Erythroblast (primary cell): Measurements from ENCODE around the gene CDH13.

Experiments used
- DNase-seq, 2 experiments: peaks; one replicate each; lab custom pipeline; 2025; lab: John Stamatoyannopoulos, UW
- GATA1 ChIP-seq: IDR thresholded peaks from 2 replicates; pipeline ENCODE4 v1.6.1; 2011; ENCODE audit warnings: low read depth, mild to moderate bottlenecking, control low read depth, low read length, moderate library complexity
- POLR2A ChIP-seq: IDR thresholded peaks from 2 replicates; pipeline ENCODE4 v1.6.1; 2011; ENCODE audit warnings: mild to moderate bottlenecking, low read length

Gene CDH13

DNA sequence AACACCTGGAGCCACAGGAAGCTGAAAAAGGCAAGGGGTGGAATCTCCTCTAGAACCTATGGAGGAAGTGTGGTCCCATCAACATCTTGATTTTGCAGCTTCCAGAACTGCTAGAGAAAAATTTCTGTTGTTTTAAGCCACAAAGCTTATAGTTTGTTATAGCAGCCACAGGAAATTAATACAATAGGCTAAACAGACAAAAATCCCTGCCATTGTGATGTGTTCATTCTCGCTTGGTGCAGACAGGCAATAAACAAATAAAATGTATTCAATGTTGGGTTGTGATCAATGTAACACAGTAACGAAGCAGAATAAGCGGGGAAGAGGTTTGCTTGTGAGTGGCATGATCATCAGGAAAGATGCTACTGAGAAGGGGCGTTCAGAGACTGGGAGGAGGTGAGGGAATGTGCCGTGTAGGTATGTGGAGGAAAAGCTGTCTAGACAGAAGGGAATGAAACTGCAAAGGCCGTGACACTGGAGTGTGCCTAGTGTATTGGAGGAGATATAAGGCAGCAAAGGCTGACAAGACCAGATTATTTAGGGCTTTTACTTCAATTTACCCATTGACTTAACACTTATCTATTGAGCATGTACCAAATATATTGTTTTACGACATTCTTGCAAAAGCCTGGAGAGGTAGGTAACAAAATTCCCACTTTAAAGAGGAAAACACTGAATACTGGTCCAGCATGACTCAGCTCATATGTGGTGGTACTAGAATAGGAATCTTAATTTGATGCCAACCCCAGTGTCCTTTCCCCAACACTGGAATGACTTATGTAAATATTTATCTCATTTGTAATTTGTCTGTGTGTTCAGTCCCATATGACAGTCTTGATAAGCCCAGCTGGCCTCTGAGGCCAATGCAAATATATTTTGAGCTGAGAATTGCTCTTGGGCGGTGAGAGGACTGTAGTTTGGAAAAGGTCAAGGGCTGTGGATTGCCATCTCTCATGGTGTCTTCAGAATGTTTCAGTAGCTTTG lies 375.9 kb downstream of the CDH13 start:
- no peak for DNase-seq
- TF ChIP-seq POLR2A = no peak
- no peak for TF ChIP-seq GATA1

DNA sequence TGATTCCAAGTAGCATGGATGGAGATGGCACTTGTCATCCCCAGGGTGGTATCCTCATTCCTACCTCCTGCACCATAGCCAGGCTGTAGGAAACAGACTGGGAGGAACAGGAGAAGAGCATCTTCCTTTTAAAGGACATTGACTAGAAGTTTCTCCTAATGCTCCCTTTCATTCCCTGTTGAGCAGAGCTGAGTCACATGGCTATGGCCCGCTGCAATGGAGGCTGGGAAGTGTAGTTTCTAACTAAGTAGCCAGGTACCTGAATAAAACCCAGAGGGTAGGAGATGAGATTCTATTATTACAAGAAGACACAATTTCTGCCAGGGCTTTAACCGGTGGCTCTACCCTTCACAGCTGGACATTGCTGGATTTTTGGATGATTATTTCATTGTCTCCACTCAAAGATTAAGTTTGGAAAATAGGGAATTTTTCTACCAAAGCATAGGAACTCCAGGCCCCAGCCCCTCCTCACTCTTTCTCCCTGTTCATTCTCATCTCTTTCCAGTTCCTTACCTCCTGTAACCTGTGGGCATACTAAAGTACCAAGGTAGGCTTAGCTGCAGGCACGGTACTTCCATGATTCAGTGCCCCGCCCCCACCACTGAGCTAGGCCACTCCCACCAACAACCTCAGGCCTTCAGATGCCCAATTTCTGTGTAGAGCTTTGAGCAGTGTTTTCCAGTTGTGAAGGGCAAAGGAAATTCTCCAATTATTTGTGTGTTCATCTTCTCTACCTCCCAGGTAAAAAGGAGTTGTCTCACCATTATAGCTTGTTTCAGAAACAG lies 378.3 kb downstream of the CDH13 start:
- no peak for TF ChIP-seq GATA1
- no peak for TF ChIP-seq POLR2A

DNA sequence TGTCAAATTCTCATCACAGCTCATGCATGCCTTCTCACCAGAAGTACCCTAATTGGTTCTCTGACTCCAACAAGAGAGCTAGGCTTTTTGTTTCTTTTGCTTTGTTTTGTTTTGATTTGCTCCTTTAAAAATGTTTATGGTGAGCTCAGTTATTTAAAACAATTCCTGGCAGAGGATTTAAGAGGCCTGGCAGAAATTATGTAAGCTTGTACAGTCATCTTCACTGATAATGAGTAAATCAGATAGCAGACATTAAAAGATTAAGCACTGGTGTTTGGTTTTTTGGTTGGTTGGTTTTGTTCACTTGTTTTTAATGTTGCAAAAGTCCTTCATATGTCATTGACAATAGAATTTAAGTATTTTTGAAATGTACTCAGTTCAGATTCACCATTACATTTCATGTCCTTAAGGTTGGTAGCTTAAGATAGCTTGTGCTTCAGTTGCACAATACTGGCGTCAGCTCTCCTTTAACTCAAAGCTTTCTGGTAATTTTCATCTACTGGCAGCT lies 378.9 kb downstream of the CDH13 start:
- DNase-seq = no peak
- TF ChIP-seq GATA1 (no peak), POLR2A (no peak)

More for the DNA sequence above, 378.3 kb downstream of the CDH13 start:
- no peak for DNase-seq

DNA sequence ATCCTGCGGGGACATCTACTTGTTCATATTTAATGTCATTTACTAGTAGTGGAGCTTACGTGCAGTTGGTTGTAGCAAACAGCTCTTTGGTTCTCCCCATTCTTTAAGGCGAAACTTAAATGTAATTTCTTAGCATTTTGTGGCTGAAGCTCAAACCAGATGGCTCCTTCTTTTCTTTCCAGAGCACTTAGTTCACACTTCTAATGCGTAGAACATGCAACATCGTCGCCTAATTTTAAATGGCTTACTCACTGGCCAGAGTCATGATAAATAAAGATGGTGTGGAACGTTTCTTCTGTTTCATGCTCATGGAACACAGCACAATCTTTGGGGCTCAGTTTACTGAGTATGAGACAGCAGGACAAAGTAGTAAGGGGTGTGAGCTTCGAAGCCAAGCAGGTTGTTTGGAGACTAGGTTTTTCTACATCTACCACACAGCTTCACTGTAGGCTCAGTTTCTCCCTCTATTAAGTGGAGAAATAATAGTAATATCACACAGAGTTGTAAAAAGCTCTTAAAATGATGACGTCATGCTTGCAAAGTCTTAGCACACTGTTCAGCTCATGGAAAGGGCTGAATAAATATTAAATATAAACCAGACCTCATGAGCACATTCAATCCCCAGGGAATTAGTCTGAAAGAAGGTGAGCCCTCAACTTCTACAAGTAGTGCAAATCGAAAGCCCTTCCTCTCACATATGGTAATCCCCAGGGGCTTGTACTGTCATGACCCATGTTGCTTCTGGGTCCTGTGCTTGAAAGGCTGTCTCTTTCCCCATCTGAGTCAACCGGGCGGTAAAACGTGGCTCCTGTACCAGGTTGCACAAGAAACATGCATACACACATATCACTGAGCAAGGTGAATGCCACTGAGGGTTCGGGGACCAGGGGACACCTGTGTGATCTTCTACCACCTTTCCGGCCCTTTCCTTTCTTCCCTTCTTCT lies 384.3 kb downstream of the CDH13 start:
- no peak for DNase-seq
- TF ChIP-seq GATA1 (no peak), POLR2A (no peak)

DNA sequence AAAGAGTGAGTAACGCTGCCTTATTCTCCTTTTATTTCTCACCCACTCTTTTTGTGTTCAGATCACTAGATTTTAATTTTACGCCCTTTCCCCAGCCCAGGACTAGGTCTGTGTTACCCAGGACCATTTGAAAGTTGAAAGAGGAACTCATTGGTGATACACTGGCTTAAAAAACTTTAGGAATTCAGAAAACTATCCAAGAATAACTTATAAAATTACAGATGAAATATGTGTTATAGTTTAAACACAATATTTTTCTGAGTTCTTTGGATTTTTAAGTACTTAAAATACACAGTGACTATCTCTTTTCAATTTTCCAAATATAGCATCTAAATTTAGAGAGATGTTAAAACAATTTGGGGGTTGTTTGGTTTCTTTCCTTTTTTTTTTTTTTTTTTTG lies 385.2 kb downstream of the CDH13 start:
- no peak for DNase-seq
- TF ChIP-seq GATA1 = no peak
- no peak for TF ChIP-seq POLR2A

DNA sequence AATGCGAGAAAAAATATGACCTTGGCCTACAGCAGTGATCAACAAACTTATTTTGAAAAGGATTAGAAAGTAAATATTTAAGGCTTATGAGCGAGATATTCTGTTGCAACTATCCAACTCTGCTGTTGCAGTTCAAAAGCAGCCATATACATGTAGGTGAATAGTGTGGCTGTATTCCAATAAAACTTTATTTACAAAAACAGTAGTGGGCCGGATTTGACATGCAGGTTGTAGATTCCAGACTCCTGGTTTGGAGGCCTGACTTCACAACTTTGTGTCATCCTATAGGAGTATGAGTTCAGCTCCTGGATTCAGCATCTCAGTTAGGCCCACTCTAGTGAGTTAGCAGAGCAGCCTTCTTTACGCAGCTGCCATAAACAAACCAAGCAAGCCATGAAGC lies 386.3 kb downstream of the CDH13 start:
- TF ChIP-seq GATA1 (no peak), POLR2A (no peak)

DNA sequence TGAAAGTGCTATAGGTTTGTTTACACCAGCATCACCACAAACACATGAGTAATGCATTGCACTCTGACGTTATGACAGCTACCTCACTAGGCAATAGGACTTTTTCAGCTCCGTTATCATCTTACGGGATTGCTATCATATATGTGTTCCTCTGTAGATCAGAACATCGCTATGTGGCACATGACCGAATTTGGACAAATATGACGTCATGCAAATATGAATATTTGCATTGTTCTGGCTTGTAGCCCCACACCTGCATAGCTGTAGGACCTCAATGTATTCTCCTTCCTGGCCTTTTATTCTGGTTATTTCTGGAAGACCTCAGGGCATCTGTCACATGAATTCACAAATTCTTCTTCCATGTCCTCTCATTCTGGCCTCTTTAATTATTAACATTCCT lies 393.2 kb downstream of the CDH13 start:
- no peak for DNase-seq
- no peak for TF ChIP-seq POLR2A
- no peak for TF ChIP-seq GATA1

More for the DNA sequence above, 386.3 kb downstream of the CDH13 start:
- DNase-seq = no peak

DNA sequence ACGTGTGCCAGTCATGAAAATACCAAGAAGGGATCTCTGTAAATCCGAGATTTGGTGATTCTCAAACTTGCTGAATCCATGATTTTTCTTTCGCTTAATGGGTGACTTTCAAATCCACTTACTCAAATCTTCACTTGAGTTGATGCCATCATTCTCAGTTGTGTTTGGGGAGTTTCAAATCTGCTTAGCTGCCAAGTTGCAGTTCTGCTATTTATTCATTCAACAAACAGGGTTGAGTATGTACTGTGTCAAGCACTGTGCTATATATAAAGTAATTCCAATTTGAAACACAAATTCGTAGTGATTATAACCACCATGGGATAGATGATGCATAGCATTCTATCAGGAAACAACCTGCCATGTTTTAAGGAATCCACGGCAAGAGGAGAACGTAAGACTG lies 394.3 kb downstream of the CDH13 start:
- no peak for DNase-seq
- TF ChIP-seq POLR2A (no peak), GATA1 (no peak)

DNA sequence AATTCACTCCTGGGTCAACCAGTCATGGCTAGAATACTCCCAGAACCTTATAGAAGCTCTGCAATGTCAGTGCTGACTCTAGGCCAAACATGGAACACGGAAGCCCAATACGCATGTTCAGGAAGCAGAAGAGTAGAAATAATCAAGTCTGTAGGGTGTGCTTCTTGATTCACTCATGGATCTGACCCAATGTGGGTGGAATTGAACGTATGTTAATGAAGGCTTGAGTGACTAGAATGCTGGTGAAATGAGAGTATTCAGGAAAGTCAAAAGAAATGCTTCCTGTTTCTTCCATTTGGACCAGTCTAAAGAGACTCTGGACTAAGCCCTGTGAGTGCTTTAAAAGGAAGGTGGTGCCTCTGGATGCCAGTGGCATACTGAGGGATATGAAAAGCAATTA lies 395.0 kb downstream of the CDH13 start:
- no peak for DNase-seq
- TF ChIP-seq GATA1 = no peak
- no peak for TF ChIP-seq POLR2A

DNA sequence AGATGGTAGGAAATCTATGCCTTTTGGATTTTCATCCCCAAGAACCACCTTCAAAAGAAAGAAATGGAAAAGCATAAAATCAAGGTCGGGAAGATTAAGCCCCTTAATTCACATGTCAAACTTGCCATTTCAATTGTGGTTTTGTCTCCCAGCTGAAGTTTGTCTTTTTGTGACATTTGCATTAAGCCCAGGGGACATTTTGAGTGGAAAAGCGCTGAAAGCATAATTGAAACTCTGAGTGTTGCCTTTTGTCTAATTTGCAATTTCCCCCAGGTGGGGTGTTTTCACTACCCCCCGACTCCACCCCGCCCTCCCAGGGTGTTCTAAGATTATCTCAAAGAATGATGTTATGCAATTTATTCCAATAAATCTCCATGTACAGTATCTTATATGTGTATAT lies 396.2 kb downstream of the CDH13 start:
- no peak for DNase-seq
- TF ChIP-seq POLR2A (no peak), GATA1 (no peak)

DNA sequence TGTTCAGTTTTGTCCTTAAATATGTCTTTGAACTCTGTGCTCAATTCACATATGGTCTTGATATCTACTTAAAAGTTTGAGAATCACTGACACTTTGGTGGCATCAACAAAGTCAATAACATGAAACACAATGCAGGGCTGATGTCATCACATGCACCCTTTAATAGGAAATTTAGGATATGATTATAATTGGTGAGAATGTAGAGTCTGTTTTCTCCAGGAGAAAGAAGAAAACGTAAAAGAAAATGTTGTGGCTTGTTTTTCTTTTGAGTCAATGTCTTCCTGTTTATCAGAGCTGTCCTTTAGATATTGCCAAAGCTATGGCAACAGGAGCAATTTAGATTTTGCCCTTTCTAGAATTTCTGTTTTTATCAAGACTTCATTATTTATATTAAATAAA lies 396.9 kb downstream of the CDH13 start:
- no peak for DNase-seq
- TF ChIP-seq GATA1 (no peak), POLR2A (no peak)

DNA sequence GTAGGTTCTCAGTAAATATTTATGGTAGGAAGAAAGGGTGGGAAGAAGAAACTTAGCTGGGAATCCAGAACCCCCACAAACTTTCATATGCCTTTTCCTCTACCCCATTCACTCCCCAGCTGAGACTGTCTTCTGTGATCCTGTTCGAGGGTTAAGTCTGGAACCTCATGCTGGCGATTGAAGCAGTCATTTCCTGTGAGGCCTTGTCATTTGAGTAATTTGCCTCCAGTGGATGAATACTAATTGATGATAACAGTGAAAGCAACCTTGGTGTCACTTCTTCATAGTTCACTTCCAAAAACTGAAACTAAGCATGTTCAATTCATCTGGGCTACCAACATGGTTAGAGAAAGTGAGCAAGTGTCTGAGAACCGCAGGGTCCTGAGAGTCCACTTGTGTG lies 401.2 kb downstream of the CDH13 start:
- no peak for TF ChIP-seq POLR2A
- no peak for TF ChIP-seq GATA1
- DNase-seq = no peak

DNA sequence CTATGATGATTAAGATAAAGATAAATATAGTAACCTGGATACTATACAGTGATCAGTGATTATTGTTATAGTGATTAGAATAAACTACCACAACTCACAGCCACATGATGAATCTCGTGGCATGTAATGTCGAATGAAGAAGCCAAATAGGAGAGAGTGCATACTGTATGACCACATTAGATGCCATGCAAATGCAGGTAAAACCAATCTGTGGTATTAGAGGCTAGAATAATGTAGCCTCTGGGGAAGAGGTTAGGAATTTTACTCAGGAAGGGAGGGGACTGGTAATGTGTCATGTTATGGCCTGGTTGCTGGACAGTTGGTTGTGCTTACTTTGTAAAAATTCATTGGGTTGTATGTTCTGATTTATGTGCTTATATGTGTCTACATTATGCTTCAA lies 402.7 kb downstream of the CDH13 start:
- no peak for DNase-seq
- TF ChIP-seq POLR2A (no peak), GATA1 (no peak)
